HG02885 (cell line): Measurements from ENCODE around the gene GOLGA6B.
A peak's percentile ranks its signal among the peaks of the same experiment; 100 is the strongest.
"Not testable (repeated sequence)": the region's sequence is repeated elsewhere in the genome, so short reads cannot be mapped to it uniquely, and the experiment has no call there.

Experiments used
- ATAC-seq: cut with Tn5 transposase; IDR thresholded peaks from one replicate; pipeline ENCODE4 v1.9.1; 2021; ENCODE audit warnings: mild to moderate bottlenecking; ENCODE audit not compliant: unreplicated experiment, poor library complexity

The GOLGA6B gene

DNA sequence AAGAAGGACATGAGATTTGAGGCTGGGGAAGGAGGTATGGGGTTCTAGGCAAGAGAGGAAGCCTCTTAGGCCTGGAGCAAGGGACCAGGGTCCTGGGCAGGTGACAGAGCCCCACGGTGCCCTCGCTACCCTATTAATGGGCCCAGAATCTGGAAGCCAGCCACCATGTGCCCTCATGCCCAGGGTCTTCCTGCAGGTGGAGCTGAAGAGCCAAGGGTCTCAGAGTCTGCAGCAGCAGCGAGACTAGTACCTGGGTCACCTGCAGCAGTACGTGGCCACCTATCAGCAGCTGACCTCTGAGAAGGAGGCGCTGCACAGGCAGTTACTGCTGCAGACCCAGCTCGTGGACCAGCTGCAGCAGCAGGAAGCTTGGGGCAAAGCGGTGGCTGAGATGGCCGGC, 9.4 kb downstream of the GOLGA6B start:
- ATAC-seq: not testable (repeated sequence)

DNA sequence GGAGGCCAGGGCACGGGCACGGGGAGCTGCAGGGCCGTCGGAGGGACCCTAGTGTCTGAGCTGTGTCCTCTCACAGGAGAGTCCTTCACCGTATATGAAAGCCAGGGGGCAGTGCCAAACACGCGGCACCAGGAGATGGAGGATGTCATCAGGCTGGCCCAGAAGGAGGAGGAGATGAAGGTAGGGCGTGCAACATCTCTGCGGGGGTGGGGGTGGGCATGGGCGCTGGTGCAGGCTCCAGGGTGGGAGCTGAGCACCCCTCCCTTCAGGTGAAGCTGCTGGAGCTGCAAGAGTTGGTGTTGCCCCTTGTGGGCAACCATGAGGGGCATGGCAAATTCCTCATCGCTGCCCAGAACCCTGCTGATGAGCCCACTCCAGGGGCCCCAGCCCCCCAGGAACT, 11.2 kb downstream of the GOLGA6B start:
- ATAC-seq: not testable (repeated sequence)

DNA sequence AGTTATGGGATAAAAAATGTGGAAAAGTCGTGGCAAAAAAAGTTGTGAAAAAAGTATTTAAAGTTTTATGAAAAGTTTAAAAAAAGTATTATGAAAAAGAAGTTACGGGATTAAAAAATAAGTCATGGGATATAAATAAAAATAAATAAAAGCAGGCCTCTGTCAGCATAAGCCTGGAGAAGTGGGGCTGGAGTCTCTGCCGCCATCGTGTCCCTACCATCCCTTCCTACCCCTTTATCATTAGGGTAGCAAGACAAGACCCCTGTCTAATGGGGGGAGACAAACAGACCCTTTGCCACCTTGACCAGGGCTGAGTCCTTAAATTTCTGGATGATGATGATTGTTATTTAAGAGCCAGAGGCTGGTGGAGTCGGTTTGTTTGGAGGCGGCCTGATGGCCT, 15.3 kb downstream of the GOLGA6B start:
- ATAC-seq: not testable (repeated sequence)

DNA sequence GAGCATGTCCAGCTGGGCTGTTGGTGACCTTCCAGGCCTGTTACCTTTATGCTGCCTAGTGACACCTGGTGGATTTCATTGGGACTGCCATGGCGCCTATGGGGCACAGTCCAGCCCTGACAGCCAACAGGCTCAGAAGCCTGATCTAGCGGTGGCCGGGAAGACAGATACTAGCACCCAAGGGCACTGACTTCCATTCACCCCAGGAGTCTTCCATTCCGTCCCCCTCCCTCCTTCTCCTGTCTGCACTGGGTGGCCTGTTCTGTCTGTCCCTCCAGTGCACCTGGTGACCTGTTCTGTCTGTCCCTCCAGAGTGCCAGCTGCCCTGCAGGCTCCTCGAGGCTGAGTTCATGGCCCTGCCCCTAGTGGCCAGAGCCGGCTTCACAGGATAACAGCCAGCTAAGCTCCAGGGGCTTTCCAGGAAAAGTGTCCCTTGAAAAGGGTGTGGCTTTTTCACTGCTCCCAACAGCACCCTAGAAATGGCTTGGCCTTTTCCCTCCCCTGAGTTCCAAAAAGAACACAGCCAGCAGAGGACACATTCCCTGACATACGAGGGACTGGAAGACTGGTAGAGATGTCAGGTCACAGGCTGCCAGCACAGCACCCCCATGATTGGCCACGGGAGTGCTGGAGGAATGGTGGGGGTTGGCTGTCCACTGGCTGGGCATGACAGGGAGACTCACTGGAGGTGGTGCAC, 16.3 kb downstream of the GOLGA6B start:
- ATAC-seq: peak; percentile 62

DNA sequence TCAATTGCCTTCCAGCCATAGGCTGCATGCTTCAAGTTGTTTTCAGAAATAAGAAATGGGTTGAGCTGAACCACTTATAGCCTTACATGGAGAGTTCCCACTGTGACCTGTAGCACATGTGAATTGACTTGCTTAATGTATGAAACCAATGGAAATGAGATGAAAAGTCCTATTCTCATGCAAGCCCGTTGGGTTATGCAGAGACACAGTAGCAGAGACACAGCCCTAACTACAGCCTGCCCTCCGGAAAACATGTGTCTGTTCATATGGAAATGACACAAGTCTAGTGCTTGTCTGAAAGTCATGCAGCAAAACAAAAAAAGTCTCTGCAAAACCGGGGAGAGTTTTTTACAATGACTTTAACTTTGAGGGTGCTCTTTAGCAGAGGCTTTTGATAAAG, 17.0 kb downstream of the GOLGA6B start:
- ATAC-seq: no peak

DNA sequence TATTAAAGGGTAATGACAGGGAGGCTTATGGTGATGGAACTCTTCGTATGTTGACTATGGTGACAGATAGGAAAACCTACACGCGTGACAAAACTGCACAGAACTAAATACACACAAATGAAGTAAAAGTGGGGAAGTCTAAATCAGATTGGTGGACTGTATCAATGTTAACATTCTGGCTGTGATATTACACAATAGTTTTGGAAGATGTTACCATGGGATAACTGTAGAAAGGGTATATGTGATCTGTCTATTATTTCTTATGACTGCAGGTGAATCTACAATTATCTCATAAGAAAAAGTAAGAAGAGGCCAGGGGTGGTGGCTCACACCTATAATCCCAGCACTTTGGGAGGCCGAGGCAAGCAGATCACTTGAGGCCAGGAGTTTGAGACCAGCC, 22.3 kb downstream of the GOLGA6B start:
- no peak for ATAC-seq

DNA sequence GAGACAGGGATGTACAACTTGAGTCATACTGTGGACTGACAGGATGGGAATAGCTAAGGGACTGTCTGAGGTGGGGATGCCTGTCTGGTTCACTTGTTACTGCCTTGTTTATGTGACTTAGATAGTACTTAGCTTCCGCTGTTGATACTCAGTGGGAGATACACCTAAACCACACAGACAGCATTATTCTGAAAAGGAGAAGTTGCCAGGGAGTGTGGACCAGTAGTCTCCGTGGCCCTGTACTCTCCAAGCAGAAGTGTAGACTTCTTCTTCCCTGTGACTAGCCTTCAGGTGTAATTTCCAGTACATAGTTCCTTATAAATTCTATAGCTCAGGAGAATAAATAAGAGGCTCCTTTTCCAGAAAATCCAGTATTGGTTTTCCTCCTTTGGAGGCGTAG, 26.4 kb downstream of the GOLGA6B start:
- no peak for ATAC-seq

DNA sequence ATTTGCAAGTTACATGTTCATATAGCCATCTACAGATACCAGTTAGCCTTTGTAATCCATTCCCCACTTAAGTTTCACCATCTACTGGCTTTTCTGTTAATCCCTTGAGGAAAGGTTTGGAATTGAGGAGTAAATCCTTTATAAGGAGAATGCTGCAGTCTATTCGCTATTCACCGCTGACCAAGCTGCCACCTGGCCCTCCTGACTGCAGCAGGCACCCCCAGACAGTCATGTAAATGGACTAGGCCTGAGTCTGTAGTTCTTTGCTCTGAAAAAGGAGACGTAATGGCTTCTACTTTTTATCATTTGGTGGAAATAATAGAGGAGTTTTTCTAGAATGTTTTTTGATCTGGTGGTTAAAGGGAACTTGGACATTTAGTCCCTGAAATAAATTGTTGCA, 28.3 kb downstream of the GOLGA6B start:
- ATAC-seq: no peak

DNA sequence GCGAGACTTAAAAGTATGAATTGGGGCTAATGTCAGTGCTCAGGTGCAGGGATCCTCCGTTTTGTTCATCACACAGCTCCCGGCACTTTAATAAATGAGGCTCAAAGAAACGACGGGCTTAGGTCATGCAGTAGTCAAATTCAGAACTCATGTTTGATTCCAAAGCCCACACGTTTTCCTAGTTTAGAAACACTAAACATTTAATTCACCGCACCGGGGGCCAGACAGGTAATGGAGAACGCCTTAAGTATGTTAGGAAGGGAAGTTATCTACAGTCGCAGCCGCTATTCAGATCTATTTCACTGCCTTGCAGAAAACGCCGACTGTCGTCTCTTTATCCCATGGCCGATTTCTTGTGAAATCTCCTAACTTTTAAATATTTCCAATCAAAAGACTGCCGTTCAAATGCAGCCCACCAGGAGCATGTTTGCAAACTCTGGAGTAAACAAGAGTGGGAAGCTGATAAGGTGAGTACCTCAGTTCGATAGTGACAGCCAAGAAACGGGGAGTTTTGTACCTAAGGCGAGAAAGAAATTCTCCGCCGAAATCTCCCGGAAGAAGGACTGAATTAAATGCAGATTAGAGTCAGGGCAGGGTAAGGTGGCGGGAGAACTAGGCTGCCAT, 30.9 kb downstream of the GOLGA6B start:
- ATAC-seq: no peak

DNA sequence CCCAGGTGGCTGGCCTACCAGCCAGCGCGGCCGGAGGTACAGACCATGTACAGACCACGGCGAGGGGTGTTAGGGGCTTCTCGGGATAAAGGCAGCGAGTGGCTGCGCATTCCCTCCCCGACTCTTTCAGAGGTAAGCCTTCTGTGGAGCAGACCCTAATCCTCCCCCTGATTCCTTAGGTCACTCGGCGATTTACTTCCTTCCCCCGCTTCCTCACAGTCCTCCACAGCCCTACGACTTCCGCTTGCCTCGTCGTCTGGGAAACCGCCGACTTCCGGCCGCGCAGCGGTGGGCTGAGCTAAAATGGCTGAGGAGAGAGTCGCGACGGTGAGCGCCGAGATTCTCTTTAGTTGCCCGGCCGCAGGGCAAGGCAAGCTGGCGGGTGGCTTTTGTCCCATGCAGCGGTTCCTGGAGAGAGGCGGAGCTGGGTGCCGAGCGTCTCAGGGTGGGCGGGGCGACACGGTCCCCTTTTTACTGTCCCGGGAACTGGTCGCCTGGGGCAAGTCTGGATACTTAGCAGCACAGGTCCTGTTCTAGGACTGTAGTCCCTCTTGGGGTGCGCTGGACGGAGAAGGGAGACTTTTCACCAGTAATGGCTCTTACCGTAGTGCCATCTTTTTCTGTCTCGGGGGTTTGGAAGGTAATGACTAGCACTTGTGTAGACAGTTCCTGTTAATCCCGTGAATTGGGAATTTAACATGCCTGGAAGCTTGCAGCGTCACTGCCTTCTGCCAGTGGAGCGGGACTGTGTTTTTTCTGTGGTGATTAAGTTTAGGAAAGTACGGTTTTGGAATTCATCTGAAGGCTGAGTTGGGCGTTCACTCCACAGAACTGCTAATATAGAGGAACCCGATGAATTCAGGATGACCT, 31.7 kb downstream of the GOLGA6B start, which contains the start of the genes BBS4 and HIGD2B:
TSS of gene BBS4 (plus strand) at position 283 of the 870 bp plus-strand sequence. CDS start at position 304, 21 bp downstream.
TSS of gene HIGD2B (minus strand) at position 258 of the 870 bp plus-strand sequence. CDS start 9,808 bp downstream, outside the sequence.
- peak; percentile 98 for ATAC-seq

DNA sequence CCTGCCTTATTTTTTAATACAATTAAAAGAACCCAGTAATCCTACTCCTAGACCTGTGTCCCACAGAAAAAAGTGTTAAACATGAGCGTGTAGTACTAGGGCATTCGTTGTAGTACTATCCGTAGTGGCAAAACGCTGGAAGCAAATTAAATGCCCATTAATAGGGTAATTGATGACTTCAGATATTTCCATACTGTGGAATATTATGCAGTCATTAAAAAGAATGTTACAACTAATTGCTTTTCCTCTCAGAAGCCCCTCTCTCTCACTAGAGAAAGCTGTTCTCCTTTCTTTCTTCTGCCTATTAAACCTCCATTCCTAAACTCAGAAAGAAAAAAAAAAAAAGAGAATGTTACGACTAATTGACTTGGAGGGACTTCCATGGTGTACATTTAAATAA, 34.2 kb downstream of the GOLGA6B start:
- no peak for ATAC-seq

DNA sequence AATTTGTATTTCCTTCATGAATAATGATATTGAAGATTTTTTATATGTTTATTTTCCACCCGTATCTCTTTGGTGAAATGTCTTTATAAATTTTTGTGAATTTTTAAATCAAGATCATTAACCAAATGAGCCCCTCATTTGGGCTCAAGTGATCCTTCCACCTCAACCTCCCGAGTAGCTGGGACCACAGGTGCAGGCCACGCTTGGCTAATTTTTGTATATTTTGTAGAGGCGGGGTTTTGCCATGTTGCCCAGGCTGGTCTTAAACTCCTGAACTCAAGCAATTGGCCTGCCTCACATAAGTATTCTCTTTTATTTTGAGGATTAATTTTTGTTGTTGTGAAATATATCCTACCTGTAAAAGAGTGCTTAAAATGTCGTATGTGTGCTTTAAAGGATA, 36.4 kb downstream of the GOLGA6B start:
- ATAC-seq: no peak

DNA sequence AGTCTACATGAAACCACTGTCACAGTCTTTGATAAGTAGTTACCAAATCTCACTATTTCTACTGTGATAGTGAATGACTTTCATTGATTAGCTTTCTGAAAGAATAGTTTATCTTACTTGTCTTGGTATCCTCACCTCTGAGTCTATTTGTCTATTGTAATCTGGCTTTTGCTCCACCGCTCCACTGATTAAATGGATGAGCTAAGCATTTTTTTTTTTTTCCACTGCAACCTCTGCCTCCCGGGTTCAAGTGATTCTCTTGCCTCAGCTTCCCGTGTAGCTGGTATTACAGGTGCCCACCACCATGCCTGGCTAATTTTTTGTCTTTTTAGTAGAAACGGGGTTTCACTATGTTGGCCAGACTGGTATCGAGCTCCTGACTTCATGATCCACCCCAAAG, 44.4 kb downstream of the GOLGA6B start:
- ATAC-seq: no peak

DNA sequence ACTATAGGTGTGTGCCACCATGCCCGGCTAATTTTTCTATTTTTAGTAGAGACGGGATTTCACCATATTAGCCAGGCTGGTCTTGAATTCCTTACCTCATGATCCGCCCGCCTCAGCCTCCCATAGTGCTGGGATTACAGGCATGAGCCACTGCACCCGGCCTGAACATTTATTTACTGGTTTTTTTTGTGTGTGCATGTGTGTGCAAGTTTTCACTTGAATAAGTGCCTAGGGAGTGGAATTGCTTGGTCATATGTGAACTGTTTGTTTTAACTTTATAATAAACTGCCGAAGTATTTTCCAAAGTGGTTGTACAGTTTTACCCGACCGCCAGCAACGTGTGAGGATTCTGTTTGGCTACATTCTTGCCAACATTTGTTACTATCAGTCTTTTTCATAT, 45.6 kb downstream of the GOLGA6B start:
- ATAC-seq: no peak

DNA sequence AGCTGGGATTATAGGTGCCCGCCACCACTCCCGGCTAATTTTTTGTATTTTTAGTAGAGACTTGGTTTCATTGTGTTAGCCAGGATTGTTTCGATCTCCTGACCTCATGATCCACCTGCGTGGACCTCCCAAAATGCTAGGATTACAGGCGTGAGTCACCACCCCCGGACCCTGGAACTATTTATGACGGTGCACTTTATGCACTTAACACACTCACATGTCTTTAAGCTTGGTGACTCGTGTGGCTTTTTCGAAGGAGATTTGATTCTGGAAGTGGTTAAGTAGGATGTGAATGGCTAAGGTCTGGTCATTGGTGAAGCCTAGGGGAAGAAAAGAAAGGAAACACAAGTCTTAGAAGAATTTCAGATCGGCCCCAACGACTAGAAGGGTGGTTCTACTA, 51.8 kb downstream of the GOLGA6B start:
- ATAC-seq: no peak

DNA sequence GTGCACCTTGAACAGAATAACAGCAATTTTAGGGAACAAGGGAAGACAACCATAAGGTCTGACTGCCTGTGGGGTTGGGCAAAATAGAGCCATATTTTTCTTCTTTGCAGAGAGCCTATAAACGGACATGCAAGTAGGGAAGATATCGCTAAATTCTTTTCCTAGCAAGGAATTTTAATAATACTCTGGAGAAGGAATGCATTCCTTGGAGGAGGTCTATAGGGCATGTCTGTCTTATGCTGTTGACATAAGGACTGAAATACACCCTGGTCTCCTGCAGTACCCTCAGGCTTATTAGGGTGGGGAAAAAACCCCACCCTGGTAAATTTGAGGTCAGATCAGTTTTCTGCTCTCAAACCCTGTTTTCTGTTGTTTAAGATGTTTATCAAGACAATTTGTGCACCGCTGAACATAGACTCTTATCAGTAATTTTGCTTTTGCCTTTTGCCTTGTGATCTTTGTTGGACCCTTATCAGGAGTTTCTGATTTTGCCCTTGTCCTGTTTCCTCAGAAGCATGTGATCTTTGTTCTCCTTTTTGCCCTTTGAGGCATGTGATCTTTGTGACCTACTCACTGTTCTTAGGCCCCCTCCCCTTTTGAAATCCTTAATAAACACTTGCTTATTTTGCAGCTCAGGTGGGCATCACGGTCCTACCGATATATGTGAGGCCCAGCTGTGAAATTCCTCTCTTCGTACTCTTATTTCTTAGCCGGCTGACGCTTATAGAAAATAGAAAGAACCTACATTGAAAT, 54.2 kb downstream of the GOLGA6B start:
- not testable (repeated sequence) for ATAC-seq
